Activated B cell treated with CpG ODN at 0.5 μM for 24 hours (primary cell): ENCODE measurements around the gene CD8B. TPM values are rescaled to one million over a fixed set of nuclear protein-coding genes. Genes with fewer than 3 reads are reported as not detected.
"Not testable (repeated sequence)": the region's sequence is repeated elsewhere in the genome, so short reads cannot be mapped to it uniquely, and the experiment has no call there.

ENCODE experiments used
- ATAC-seq: fragments of 200-7000 bp; cut with Tn5 transposase; one replicate; pipeline ENCODE4 v1.10.0; 2021; ENCODE audit warnings: low read depth, mild to moderate bottlenecking, moderate library complexity
- CTCF ChIA-PET: fragments of 350-600 bp; sonication (Branson Sonifier 250); formaldehyde crosslinking; loops from one replicate; lab custom pipeline; 2021; ENCODE audit warnings: antibody characterized with exemption; lab: Charles Lee
- POLR2A ChIA-PET: fragments of 350-600 bp; sonication (Branson Sonifier 250); formaldehyde crosslinking; loops from one replicate; lab custom pipeline; 2021; ENCODE audit warnings: antibody characterized with exemption; lab: Charles Lee
- DNase-seq: peaks from one replicate; pipeline ENCODE4 v3.0.0; 2022
- H3K27ac Mint-ChIP-seq: one replicate; pipeline ENCODE4 v1.8.0; 2020; ENCODE audit warnings: mixed read lengths
- H3K27me3 Mint-ChIP-seq: one replicate; pipeline ENCODE4 v1.8.0; 2021; ENCODE audit warnings: mixed read lengths
- H3K36me3 Mint-ChIP-seq: one replicate; pipeline ENCODE4 v1.8.0; 2021; ENCODE audit warnings: low read depth, mixed read lengths
- H3K4me1 Mint-ChIP-seq: one replicate; pipeline ENCODE4 v1.8.0; 2021; ENCODE audit warnings: mixed read lengths
- H3K4me3 Mint-ChIP-seq: one replicate; pipeline ENCODE4 v1.8.0; 2020; ENCODE audit warnings: mild to moderate bottlenecking, mixed read lengths
- H3K9me3 Mint-ChIP-seq: one replicate; pipeline ENCODE4 v1.8.0; 2020; ENCODE audit warnings: mixed read lengths
- intact Hi-C: fragments of 100-400 bp; cut with micrococcal nuclease; formaldehyde crosslinking; loops from one replicate; pipeline ENCODE4 v1.15.1; 2024
- total RNA-seq: library from RNA; stranded (reverse); gene quantifications from 2 replicates; pipeline ENCODE4 v1.2.3, GENCODE V29; 2022

The CD8B gene
- 0.15 TPM in 1 of 2 replicates, not detected in the other for total RNA-seq

GRCh38 chr2:86861628-86862379 lies at the start of gene CD8B:
Gene CD8B (minus strand): TSS chr2:86861886. CDS start chr2:86861865, 21 bp downstream.
- CTCF ChIA-PET, DNase-seq, H3K4me3 Mint-ChIP-seq, H3K36me3 Mint-ChIP-seq, intact Hi-C loops, ATAC-seq, POLR2A ChIA-PET, H3K27ac Mint-ChIP-seq, H3K9me3 Mint-ChIP-seq, H3K4me1 Mint-ChIP-seq: not testable (repeated sequence)
- H3K27me3 Mint-ChIP-seq: peaks cover 18% of the 10 kb centered on the region

GRCh38 chr2:86905868-86906267 lies 44.2 kb upstream of the CD8B start:
- H3K4me3 Mint-ChIP-seq, H3K4me1 Mint-ChIP-seq, DNase-seq, POLR2A ChIA-PET, CTCF ChIA-PET, intact Hi-C loops, H3K27me3 Mint-ChIP-seq, H3K9me3 Mint-ChIP-seq, H3K27ac Mint-ChIP-seq, ATAC-seq, H3K36me3 Mint-ChIP-seq: not testable (repeated sequence)

DNA sequence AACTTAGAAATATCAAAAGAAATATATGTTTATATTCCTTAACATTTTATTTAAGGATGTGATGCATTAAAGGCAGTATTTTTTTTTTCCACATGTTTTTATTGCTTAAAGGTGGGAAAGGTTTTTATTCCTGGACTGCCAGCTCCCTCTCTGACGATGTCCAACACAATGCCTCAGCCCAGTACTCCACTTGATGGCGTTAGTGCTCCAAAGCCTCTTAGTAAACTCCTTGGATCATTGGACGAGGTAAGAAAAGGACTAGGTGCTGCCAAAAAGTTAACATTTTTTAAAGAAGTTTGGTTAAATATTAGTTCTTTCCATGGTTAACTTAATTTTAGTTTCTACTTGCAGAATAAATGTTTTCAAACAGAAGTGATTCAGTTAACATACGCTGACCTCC lies 39.0 kb upstream of the CD8B start:
- H3K27ac Mint-ChIP-seq, H3K4me3 Mint-ChIP-seq, CTCF ChIA-PET, H3K36me3 Mint-ChIP-seq, POLR2A ChIA-PET, DNase-seq, H3K4me1 Mint-ChIP-seq, intact Hi-C loops, H3K9me3 Mint-ChIP-seq, H3K27me3 Mint-ChIP-seq, ATAC-seq: not testable (repeated sequence)

DNA sequence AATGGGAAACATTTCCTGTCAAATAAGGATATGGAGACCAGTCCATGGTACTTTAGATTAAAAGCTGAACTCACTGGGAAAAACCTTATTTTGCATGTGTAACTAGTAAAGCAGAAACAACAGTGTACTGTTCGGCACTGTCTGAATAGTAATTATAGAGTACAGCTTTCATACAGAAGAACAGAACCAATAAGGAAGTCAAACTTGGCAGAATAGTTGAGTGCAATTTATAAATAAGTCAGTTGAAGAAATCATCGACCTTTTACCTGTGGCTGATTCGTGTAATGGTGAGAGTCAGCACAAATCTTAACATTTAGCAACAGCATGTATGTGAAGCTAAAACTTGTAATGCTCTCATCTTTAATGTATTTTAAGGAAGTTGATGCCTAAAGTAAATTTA lies 24.3 kb upstream of the CD8B start:
- ATAC-seq, H3K4me1 Mint-ChIP-seq, H3K4me3 Mint-ChIP-seq, CTCF ChIA-PET, POLR2A ChIA-PET, DNase-seq, H3K27ac Mint-ChIP-seq, H3K9me3 Mint-ChIP-seq, H3K36me3 Mint-ChIP-seq, H3K27me3 Mint-ChIP-seq, intact Hi-C loops: not testable (repeated sequence)

GRCh38 chr2:86882865-86883264 lies 21.2 kb upstream of the CD8B start:
- not testable (repeated sequence) for H3K4me3 Mint-ChIP-seq

GRCh38 chr2:86882118-86882665 lies 20.5 kb upstream of the CD8B start:
- H3K4me1 Mint-ChIP-seq, H3K4me3 Mint-ChIP-seq, H3K27ac Mint-ChIP-seq, DNase-seq, H3K9me3 Mint-ChIP-seq, ATAC-seq, intact Hi-C loops, H3K27me3 Mint-ChIP-seq, POLR2A ChIA-PET, H3K36me3 Mint-ChIP-seq, CTCF ChIA-PET: not testable (repeated sequence)

More at GRCh38 chr2:86882865-86883264, 21.2 kb upstream of the CD8B start:
- H3K9me3 Mint-ChIP-seq, CTCF ChIA-PET, H3K27me3 Mint-ChIP-seq, ATAC-seq, DNase-seq, H3K27ac Mint-ChIP-seq, intact Hi-C loops, H3K36me3 Mint-ChIP-seq, POLR2A ChIA-PET, H3K4me1 Mint-ChIP-seq: not testable (repeated sequence)

- CTCF ChIA-PET, H3K4me3 Mint-ChIP-seq, H3K36me3 Mint-ChIP-seq, POLR2A ChIA-PET, ATAC-seq, intact Hi-C loops, DNase-seq, H3K27ac Mint-ChIP-seq, H3K4me1 Mint-ChIP-seq, H3K9me3 Mint-ChIP-seq: not testable (repeated sequence)
- H3K27me3 Mint-ChIP-seq: peaks cover 14% of the 10 kb centered on the region
Measured at GRCh38 chr2:86878986-86879385, 17.3 kb upstream of the CD8B start.

DNA sequence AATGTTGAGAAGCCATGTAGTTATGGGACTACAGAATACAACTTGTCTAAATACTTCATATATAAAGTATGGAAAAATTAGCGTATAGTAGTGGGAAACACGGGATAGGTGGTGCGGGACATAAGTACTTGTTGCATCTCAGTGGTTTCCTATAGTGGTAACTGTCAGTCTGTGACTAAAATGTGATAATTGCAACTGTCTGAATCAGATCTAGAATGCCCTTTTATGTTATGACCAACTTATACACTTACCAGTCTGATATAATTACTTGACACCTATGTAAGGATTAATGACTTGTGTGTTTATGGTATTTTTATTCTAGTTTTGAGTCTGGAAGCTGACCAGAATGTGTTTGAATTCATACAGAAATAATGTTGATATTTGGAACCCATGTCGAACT lies 9.3 kb upstream of the CD8B start:
- POLR2A ChIA-PET, DNase-seq, H3K9me3 Mint-ChIP-seq, H3K36me3 Mint-ChIP-seq, CTCF ChIA-PET, ATAC-seq, H3K4me1 Mint-ChIP-seq, H3K27ac Mint-ChIP-seq, intact Hi-C loops, H3K4me3 Mint-ChIP-seq: not testable (repeated sequence)
- peaks cover 11% of the 10 kb centered on the region for H3K27me3 Mint-ChIP-seq

GRCh38 chr2:86868895-86869468 lies 7.3 kb upstream of the CD8B start:
- DNase-seq, intact Hi-C loops, H3K4me1 Mint-ChIP-seq, CTCF ChIA-PET, H3K27ac Mint-ChIP-seq, H3K36me3 Mint-ChIP-seq, H3K9me3 Mint-ChIP-seq, POLR2A ChIA-PET, ATAC-seq, H3K27me3 Mint-ChIP-seq, H3K4me3 Mint-ChIP-seq: not testable (repeated sequence)

GRCh38 chr2:86862380-86862703 lies 656 bp upstream of the CD8B start:
- ATAC-seq, POLR2A ChIA-PET, H3K4me1 Mint-ChIP-seq, H3K9me3 Mint-ChIP-seq, H3K27ac Mint-ChIP-seq, H3K4me3 Mint-ChIP-seq, H3K36me3 Mint-ChIP-seq, intact Hi-C loops, CTCF ChIA-PET, DNase-seq: not testable (repeated sequence)
- H3K27me3 Mint-ChIP-seq: peaks cover 18% of the 10 kb centered on the region

GRCh38 chr2:86861175-86861574 lies 511 bp downstream of the CD8B start:
- H3K4me1 Mint-ChIP-seq, intact Hi-C loops, H3K9me3 Mint-ChIP-seq, H3K27ac Mint-ChIP-seq, H3K4me3 Mint-ChIP-seq, POLR2A ChIA-PET, ATAC-seq, DNase-seq, CTCF ChIA-PET, H3K36me3 Mint-ChIP-seq: not testable (repeated sequence)
- peaks cover 18% of the 10 kb centered on the region for H3K27me3 Mint-ChIP-seq

- H3K9me3 Mint-ChIP-seq, H3K36me3 Mint-ChIP-seq, CTCF ChIA-PET, H3K4me1 Mint-ChIP-seq, H3K4me3 Mint-ChIP-seq, H3K27ac Mint-ChIP-seq, POLR2A ChIA-PET, ATAC-seq, intact Hi-C loops, DNase-seq: not testable (repeated sequence)
- peaks cover 18% of the 10 kb centered on the region for H3K27me3 Mint-ChIP-seq
Measured at GRCh38 chr2:86860573-86860972, 1.1 kb downstream of the CD8B start.
